Activated naive CD4-positive, alpha-beta T cell treated with anti-CD3 and anti-CD28 coated beads, Interleukin-2, amount 10 ng/mL, durations not matched to agents 7 days and 5 days (primary cell): ENCODE results near the gene CAMSAP1.

ENCODE experiments used
- CTCF ChIA-PET: fragments of 350-600 bp; sonication (Branson Sonifier 250); formaldehyde crosslinking; loops from one replicate; lab custom pipeline; 2021; ENCODE audit warnings: antibody characterized with exemption; lab: Charles Lee
- DNase-seq: peaks from one replicate; pipeline ENCODE4 v3.0.0-alpha.2; 2020
- H3K27ac Mint-ChIP-seq: one replicate; pipeline ENCODE4 v1.8.0; 2021; ENCODE audit warnings: mild to moderate bottlenecking, moderate library complexity, mixed read lengths
- H3K27me3 Mint-ChIP-seq: one replicate; pipeline ENCODE4 v1.8.0; 2021; ENCODE audit warnings: mild to moderate bottlenecking, mixed read lengths
- H3K36me3 Mint-ChIP-seq: one replicate; pipeline ENCODE4 v1.8.0; 2021; ENCODE audit warnings: mixed read lengths
- H3K4me1 Mint-ChIP-seq: one replicate; pipeline ENCODE4 v1.8.0; 2021; ENCODE audit warnings: mixed read lengths
- H3K4me3 Mint-ChIP-seq: one replicate; pipeline ENCODE4 v1.8.0; 2021; ENCODE audit warnings: mild to moderate bottlenecking, moderate library complexity, mixed read lengths
- H3K9me3 Mint-ChIP-seq: one replicate; pipeline ENCODE4 v1.8.0; 2021; ENCODE audit warnings: mixed read lengths

The CAMSAP1 gene

GRCh38 chr9:135888766-135889394 is 18.5 kb downstream of the CAMSAP1 start:
- peaks cover 57% of the 10 kb centered on the region for H3K4me1 Mint-ChIP-seq
- CTCF ChIA-PET: no interaction called here
- peaks cover 2% of the 10 kb centered on the region for H3K36me3 Mint-ChIP-seq
- no peaks in the 10 kb centered on the region for H3K9me3 Mint-ChIP-seq
- no peak overlapping the region for H3K27ac Mint-ChIP-seq
- DNase-seq: no peak
- peaks cover 5% of the 10 kb centered on the region for H3K27me3 Mint-ChIP-seq
- no peak overlapping the region for H3K4me3 Mint-ChIP-seq

- Mint-ChIP-seq H3K9me3 (no peaks in the 10 kb centered on the region), H3K27me3 (peaks cover 5% of the 10 kb centered on the region), H3K4me3 (no peak overlapping the region), H3K4me1 (peaks cover 57% of the 10 kb centered on the region), H3K36me3 (peaks cover 2% of the 10 kb centered on the region), H3K27ac (no peak overlapping the region)
- CTCF ChIA-PET: interaction anchor here (1.1 kb wide), 1 partner anchor 17 kb away, joined by 3 read pairs; no protein-coding TSS in a partner anchor
- DNase-seq: no peak
Measured at GRCh38 chr9:135888126-135888765, 19.1 kb downstream of the CAMSAP1 start.

- CTCF ChIA-PET: interaction anchor here (1.1 kb wide), 1 partner anchor 18 kb away, joined by 3 read pairs; no protein-coding TSS in a partner anchor
- Mint-ChIP-seq H3K36me3 (peaks cover 2% of the 10 kb centered on the region), H3K4me1 (peaks cover 55% of the 10 kb centered on the region), H3K27ac (peak overlapping the region; percentile 75), H3K9me3 (no peaks in the 10 kb centered on the region), H3K27me3 (no peaks in the 10 kb centered on the region), H3K4me3 (peak overlapping the region; percentile 57)
- DNase-seq: peak; percentile 82
Measured at GRCh38 chr9:135887585-135888050, 19.7 kb downstream of the CAMSAP1 start.

GRCh38 chr9:135887021-135887507 is 20.3 kb downstream of the CAMSAP1 start:
- Mint-ChIP-seq H3K9me3 (no peaks in the 10 kb centered on the region), H3K4me3 (peak overlapping the region; percentile 57), H3K36me3 (peaks cover 2% of the 10 kb centered on the region), H3K4me1 (peaks cover 54% of the 10 kb centered on the region), H3K27ac (peak overlapping the region; percentile 75), H3K27me3 (no peaks in the 10 kb centered on the region)
- CTCF ChIA-PET: no interaction called here
- no peak for DNase-seq

- Mint-ChIP-seq H3K36me3 (peaks cover 2% of the 10 kb centered on the region), H3K4me3 (peak overlapping the region; percentile 57), H3K4me1 (peaks cover 50% of the 10 kb centered on the region), H3K27me3 (no peaks in the 10 kb centered on the region), H3K27ac (peak overlapping the region; percentile 75), H3K9me3 (no peaks in the 10 kb centered on the region)
- no peak for DNase-seq
- CTCF ChIA-PET: no interaction called here
Measured at GRCh38 chr9:135886147-135886981, 21.0 kb downstream of the CAMSAP1 start.

GRCh38 chr9:135885100-135885853 is 22.1 kb downstream of the CAMSAP1 start:
- no peaks in the 10 kb centered on the region for H3K9me3 Mint-ChIP-seq
- no peak overlapping the region for H3K4me3 Mint-ChIP-seq
- H3K27me3 Mint-ChIP-seq: no peaks in the 10 kb centered on the region
- CTCF ChIA-PET: no interaction called here
- H3K36me3 Mint-ChIP-seq: peaks cover 2% of the 10 kb centered on the region
- H3K4me1 Mint-ChIP-seq: peaks cover 50% of the 10 kb centered on the region
- H3K27ac Mint-ChIP-seq: no peak overlapping the region
- DNase-seq: no peak

GRCh38 chr9:135884328-135885035 is 22.9 kb downstream of the CAMSAP1 start:
- CTCF ChIA-PET: no interaction called here
- H3K27ac Mint-ChIP-seq: no peak overlapping the region
- no peak overlapping the region for H3K4me3 Mint-ChIP-seq
- no peaks in the 10 kb centered on the region for H3K27me3 Mint-ChIP-seq
- no peak for DNase-seq
- no peaks in the 10 kb centered on the region for H3K9me3 Mint-ChIP-seq
- peaks cover 50% of the 10 kb centered on the region for H3K4me1 Mint-ChIP-seq
- peaks cover 2% of the 10 kb centered on the region for H3K36me3 Mint-ChIP-seq

GRCh38 chr9:135883410-135884089 is 23.8 kb downstream of the CAMSAP1 start:
- Mint-ChIP-seq H3K27me3 (no peaks in the 10 kb centered on the region), H3K36me3 (peaks cover 6% of the 10 kb centered on the region), H3K4me3 (no peak overlapping the region), H3K27ac (no peak overlapping the region), H3K4me1 (peaks cover 44% of the 10 kb centered on the region), H3K9me3 (no peaks in the 10 kb centered on the region)
- CTCF ChIA-PET: no interaction called here
- DNase-seq: no peak

- peaks cover 8% of the 10 kb centered on the region for H3K36me3 Mint-ChIP-seq
- DNase-seq: no peak
- H3K9me3 Mint-ChIP-seq: no peaks in the 10 kb centered on the region
- no peaks in the 10 kb centered on the region for H3K27me3 Mint-ChIP-seq
- no peak overlapping the region for H3K27ac Mint-ChIP-seq
- no peak overlapping the region for H3K4me3 Mint-ChIP-seq
- CTCF ChIA-PET: no interaction called here
- peaks cover 29% of the 10 kb centered on the region for H3K4me1 Mint-ChIP-seq
Measured at GRCh38 chr9:135882011-135882410, 25.3 kb downstream of the CAMSAP1 start.

GRCh38 chr9:135880438-135880837 is 26.9 kb downstream of the CAMSAP1 start:
- Mint-ChIP-seq H3K27me3 (no peaks in the 10 kb centered on the region), H3K27ac (no peak overlapping the region), H3K36me3 (peaks cover 6% of the 10 kb centered on the region), H3K4me1 (peaks cover 13% of the 10 kb centered on the region), H3K4me3 (no peak overlapping the region), H3K9me3 (no peaks in the 10 kb centered on the region)
- CTCF ChIA-PET: interaction anchor here (0.8 kb wide), 1 partner anchor 16 kb away, joined by 3 read pairs; no protein-coding TSS in a partner anchor
- no peak for DNase-seq

- Mint-ChIP-seq H3K4me1 (peaks cover 10% of the 10 kb centered on the region), H3K27ac (no peak overlapping the region), H3K9me3 (no peaks in the 10 kb centered on the region), H3K4me3 (no peak overlapping the region), H3K36me3 (peaks cover 6% of the 10 kb centered on the region), H3K27me3 (no peaks in the 10 kb centered on the region)
- CTCF ChIA-PET: no interaction called here
- no peak for DNase-seq
Measured at GRCh38 chr9:135879619-135880018, 27.7 kb downstream of the CAMSAP1 start.

- Mint-ChIP-seq H3K36me3 (peaks cover 6% of the 10 kb centered on the region), H3K4me1 (peaks cover 6% of the 10 kb centered on the region), H3K27ac (no peak overlapping the region), H3K9me3 (no peaks in the 10 kb centered on the region), H3K4me3 (no peak overlapping the region), H3K27me3 (no peaks in the 10 kb centered on the region)
- no peak for DNase-seq
- CTCF ChIA-PET: no interaction called here
Measured at GRCh38 chr9:135879237-135879601, 28.1 kb downstream of the CAMSAP1 start.
